NCI-H2171 (cell line): ENCODE results near the gene DDI2.
"Not testable (repeated sequence)": the region's sequence is repeated elsewhere in the genome, so short reads cannot be mapped to it uniquely, and the experiment has no call there.

Experiments
- DNase-seq: peaks from one replicate; lab custom pipeline; 2025; lab: John Stamatoyannopoulos, UW

The DDI2 gene

GRCh38 chr1:15617173-15618076 lies at the start of gene DDI2:
DDI2 (plus strand) TSS chr1:15617458; CDS start chr1:15617671, 213 bp downstream.
- DNase-seq: peak; percentile 97

- DNase-seq: no peak
Observed at GRCh38 chr1:15568387-15569073, 48.7 kb upstream of the DDI2 start.

GRCh38 chr1:15570861-15571260 lies 46.4 kb upstream of the DDI2 start:
- DNase-seq: no peak

GRCh38 chr1:15571266-15571665 lies 46.0 kb upstream of the DDI2 start:
- no peak for DNase-seq

- DNase-seq: no peak
Observed at GRCh38 chr1:15573477-15573876, 43.8 kb upstream of the DDI2 start.

- no peak for DNase-seq
Observed at GRCh38 chr1:15574741-15575140, 42.5 kb upstream of the DDI2 start.

- DNase-seq: no peak
Observed at GRCh38 chr1:15575549-15576150, 41.6 kb upstream of the DDI2 start.

- DNase-seq: no peak
Observed at GRCh38 chr1:15577691-15578090, 39.6 kb upstream of the DDI2 start.

GRCh38 chr1:15578921-15579682 lies 38.2 kb upstream of the DDI2 start:
- no peak for DNase-seq

GRCh38 chr1:15579683-15580047 lies 37.6 kb upstream of the DDI2 start:
- no peak for DNase-seq

GRCh38 chr1:15583016-15583706 lies 34.1 kb upstream of the DDI2 start:
- DNase-seq: no peak

- DNase-seq: no peak
Observed at GRCh38 chr1:15584489-15585363, 32.5 kb upstream of the DDI2 start, which contains the start of gene AGMAT. AGMAT (minus strand) TSS chr1:15585051; CDS start chr1:15584967, 84 bp downstream.

GRCh38 chr1:15592285-15592684 lies 25.0 kb upstream of the DDI2 start:
- peak; percentile 28 for DNase-seq

- no peak for DNase-seq
Observed at GRCh38 chr1:15595809-15596617, 21.2 kb upstream of the DDI2 start.

- DNase-seq: no peak
Observed at GRCh38 chr1:15598436-15598835, 18.8 kb upstream of the DDI2 start.

GRCh38 chr1:15603050-15603965 lies 13.9 kb upstream of the DDI2 start:
- peak; percentile 98 for DNase-seq

GRCh38 chr1:15603966-15604282 lies 13.3 kb upstream of the DDI2 start:
- not testable (repeated sequence) for DNase-seq

- DNase-seq: not testable (repeated sequence)
Observed at GRCh38 chr1:15604400-15604799, 12.9 kb upstream of the DDI2 start.
